Measurements from ENCODE around the gene FILIP1. TPM values are rescaled to one million over a fixed set of nuclear protein-coding genes. Genes with fewer than 3 reads are reported as not detected.
"Not testable (repeated sequence)": the region's sequence is repeated elsewhere in the genome, so short reads cannot be mapped to it uniquely, and the experiment has no call there.

FILIP1 gene
- total RNA-seq, 2 experiments from 2014 or later, result not detected

GRCh38 chr6:75438013-75438431 is 55.6 kb downstream of the FILIP1 start:
- H3K27me3 Mint-ChIP-seq (ENCODE audit: low read depth), result peaks cover 8% of the 10 kb centered on the region
- CTCF ChIA-PET, result no interaction called here
- no peaks in the 10 kb centered on the region for H3K9me3 Mint-ChIP-seq
- H3K27ac Mint-ChIP-seq, result no peak overlapping the region
- no peak overlapping the region for H3K4me3 Mint-ChIP-seq
- H3K36me3 Mint-ChIP-seq (ENCODE audit: low read depth), result no peaks in the 10 kb centered on the region
- H3K4me1 Mint-ChIP-seq (ENCODE audit: low read depth), result no peaks in the 10 kb centered on the region
- intact Hi-C loops (cut with micrococcal nuclease), result no loop called here
- DNase-seq, result no peak

- no peak overlapping the region for H3K4me3 Mint-ChIP-seq
- CTCF ChIA-PET, result no interaction called here
Measured at GRCh38 chr6:75437421-75437891, 56.1 kb downstream of the FILIP1 start.

DNA sequence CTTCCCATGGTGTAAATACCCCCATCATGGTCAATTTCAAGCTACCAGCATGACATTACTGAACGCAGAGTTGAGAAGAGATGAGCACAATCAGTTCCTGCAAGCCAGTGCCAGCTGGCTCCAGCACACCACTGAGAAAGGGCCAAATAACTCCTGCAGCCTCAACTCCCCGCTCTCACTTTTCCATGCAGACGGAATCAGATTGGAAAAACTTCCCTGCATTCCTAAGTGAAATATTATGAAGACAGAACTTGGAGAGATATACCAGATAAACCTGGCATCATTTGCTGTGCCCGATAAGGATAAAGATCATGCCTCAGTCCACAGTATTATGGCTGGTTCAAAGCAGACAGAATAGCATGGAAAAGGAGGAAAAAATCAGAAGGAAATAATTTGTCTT is 56.7 kb downstream of the FILIP1 start:
- H3K4me1 Mint-ChIP-seq (ENCODE audit: low read depth), result no peaks in the 10 kb centered on the region
- no peak overlapping the region for H3K4me3 Mint-ChIP-seq
- CTCF ChIA-PET, result interaction anchor here (0.5 to 0.6 kb wide), 2 partner anchors 51 to 129 kb away, joined by 3 read pairs; no protein-coding TSS in a partner anchor
- peaks cover 10% of the 10 kb centered on the region for H3K27me3 Mint-ChIP-seq (ENCODE audit: low read depth)
- H3K36me3 Mint-ChIP-seq (ENCODE audit: low read depth), result no peaks in the 10 kb centered on the region
- H3K9me3 Mint-ChIP-seq, result no peaks in the 10 kb centered on the region
- no peak overlapping the region for H3K27ac Mint-ChIP-seq
- intact Hi-C loops (cut with micrococcal nuclease), result no loop called here
- DNase-seq, result no peak

More at GRCh38 chr6:75437421-75437891, 56.1 kb downstream of the FILIP1 start:
- no peaks in the 10 kb centered on the region for H3K9me3 Mint-ChIP-seq
- no peak for DNase-seq
- intact Hi-C loops (cut with micrococcal nuclease), result no loop called here
- no peaks in the 10 kb centered on the region for H3K36me3 Mint-ChIP-seq (ENCODE audit: low read depth)
- H3K4me1 Mint-ChIP-seq (ENCODE audit: low read depth), result no peaks in the 10 kb centered on the region
- peaks cover 8% of the 10 kb centered on the region for H3K27me3 Mint-ChIP-seq (ENCODE audit: low read depth)
- H3K27ac Mint-ChIP-seq, result no peak overlapping the region

GRCh38 chr6:75432809-75433208 is 60.8 kb downstream of the FILIP1 start:
- intact Hi-C loops (cut with micrococcal nuclease); H3K4me3 Mint-ChIP-seq; H3K27me3 Mint-ChIP-seq (ENCODE audit: low read depth): not testable (repeated sequence)

GRCh38 chr6:75431379-75431778 is 62.2 kb downstream of the FILIP1 start:
- no peak for DNase-seq
- intact Hi-C loops (cut with micrococcal nuclease), result no loop called here
- CTCF ChIA-PET, result no interaction called here

More at GRCh38 chr6:75432809-75433208, 60.8 kb downstream of the FILIP1 start:
- H3K4me1 Mint-ChIP-seq (ENCODE audit: low read depth); DNase-seq; H3K9me3 Mint-ChIP-seq; CTCF ChIA-PET; H3K27ac Mint-ChIP-seq; H3K36me3 Mint-ChIP-seq (ENCODE audit: low read depth): not testable (repeated sequence)

GRCh38 chr6:75430631-75431325 is 62.8 kb downstream of the FILIP1 start:
- H3K9me3 Mint-ChIP-seq, result peaks cover 2% of the 10 kb centered on the region
- no peak overlapping the region for H3K27ac Mint-ChIP-seq
- no peak overlapping the region for H3K4me3 Mint-ChIP-seq
- CTCF ChIA-PET, result no interaction called here
- DNase-seq, result no peak
- H3K27me3 Mint-ChIP-seq (ENCODE audit: low read depth), result peaks cover 5% of the 10 kb centered on the region
- H3K4me1 Mint-ChIP-seq (ENCODE audit: low read depth), result peaks cover 3% of the 10 kb centered on the region
- intact Hi-C loops (cut with micrococcal nuclease), result no loop called here
- H3K36me3 Mint-ChIP-seq (ENCODE audit: low read depth), result no peaks in the 10 kb centered on the region

More at GRCh38 chr6:75431379-75431778, 62.2 kb downstream of the FILIP1 start:
- Mint-ChIP-seq H3K27me3 (ENCODE audit: low read depth) (peaks cover 6% of the 10 kb centered on the region), H3K4me3 (no peak overlapping the region), H3K27ac (no peak overlapping the region), H3K9me3 (peaks cover 2% of the 10 kb centered on the region), H3K36me3 (ENCODE audit: low read depth) (no peaks in the 10 kb centered on the region), H3K4me1 (ENCODE audit: low read depth) (peaks cover 3% of the 10 kb centered on the region)

DNA sequence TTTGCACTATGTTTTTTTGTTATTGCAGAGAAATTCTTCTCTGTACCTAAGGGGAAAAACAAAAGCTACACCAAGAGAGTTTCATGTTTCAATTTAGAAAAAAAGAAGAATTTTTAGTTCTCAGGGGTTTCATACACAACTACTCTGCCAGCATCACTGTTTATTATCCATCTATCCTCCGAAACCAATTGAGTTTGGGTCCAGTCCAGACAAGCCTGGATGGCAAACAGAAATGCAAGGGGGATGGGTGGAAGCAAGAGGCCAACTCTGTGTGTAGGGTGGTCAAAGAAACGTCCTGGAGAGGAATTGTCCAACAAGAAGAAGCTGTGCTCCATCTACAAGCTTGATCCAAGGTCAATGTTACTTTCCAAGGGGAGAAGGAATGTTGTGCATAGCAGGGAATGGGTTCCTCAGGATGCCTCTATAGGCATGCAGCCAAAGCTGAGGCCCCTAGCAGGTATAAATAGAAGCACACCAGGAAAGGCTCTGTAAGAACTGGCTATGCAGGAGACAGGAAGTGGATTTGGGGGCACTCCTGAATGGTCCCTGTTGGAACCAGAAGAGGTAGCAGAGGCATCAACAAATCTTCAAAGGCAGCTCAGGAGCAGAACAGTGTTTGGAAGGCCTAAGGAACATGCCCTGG is 64.4 kb downstream of the FILIP1 start:
- intact Hi-C loops (cut with micrococcal nuclease), result no loop called here
- Mint-ChIP-seq H3K27me3 (ENCODE audit: low read depth) (peaks cover 2% of the 10 kb centered on the region), H3K27ac (no peak overlapping the region), H3K36me3 (ENCODE audit: low read depth) (no peaks in the 10 kb centered on the region), H3K4me1 (ENCODE audit: low read depth) (peaks cover 14% of the 10 kb centered on the region), H3K9me3 (peaks cover 2% of the 10 kb centered on the region), H3K4me3 (no peak overlapping the region)
- no peak for DNase-seq
- CTCF ChIA-PET, result no interaction called here

DNA sequence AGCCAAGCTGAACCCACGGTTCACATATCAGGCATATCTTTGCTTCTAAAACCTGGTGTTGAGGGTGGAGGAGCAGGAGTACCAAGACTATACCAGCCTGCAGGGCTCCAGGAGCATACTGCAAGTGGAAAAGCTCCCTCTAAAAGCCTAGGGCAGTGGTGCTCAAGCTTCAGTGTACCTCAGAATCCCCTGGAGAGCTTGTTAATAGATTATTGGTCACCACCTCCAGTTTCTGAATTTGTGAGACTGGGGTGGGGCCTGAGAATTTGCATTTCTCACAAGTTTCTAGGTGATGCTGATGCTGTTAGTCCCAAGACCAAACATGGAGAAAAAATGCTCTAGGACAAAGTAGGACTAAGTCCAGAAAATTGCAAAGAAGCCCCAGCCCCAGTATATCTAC is 65.4 kb downstream of the FILIP1 start:
- Mint-ChIP-seq H3K36me3 (ENCODE audit: low read depth) (no peaks in the 10 kb centered on the region), H3K4me1 (ENCODE audit: low read depth) (peaks cover 14% of the 10 kb centered on the region), H3K27me3 (ENCODE audit: low read depth) (peaks cover 2% of the 10 kb centered on the region), H3K27ac (no peak overlapping the region), H3K4me3 (no peak overlapping the region), H3K9me3 (peaks cover 2% of the 10 kb centered on the region)
- CTCF ChIA-PET, result no interaction called here
- intact Hi-C loops (cut with micrococcal nuclease), result no loop called here
- no peak for DNase-seq

DNA sequence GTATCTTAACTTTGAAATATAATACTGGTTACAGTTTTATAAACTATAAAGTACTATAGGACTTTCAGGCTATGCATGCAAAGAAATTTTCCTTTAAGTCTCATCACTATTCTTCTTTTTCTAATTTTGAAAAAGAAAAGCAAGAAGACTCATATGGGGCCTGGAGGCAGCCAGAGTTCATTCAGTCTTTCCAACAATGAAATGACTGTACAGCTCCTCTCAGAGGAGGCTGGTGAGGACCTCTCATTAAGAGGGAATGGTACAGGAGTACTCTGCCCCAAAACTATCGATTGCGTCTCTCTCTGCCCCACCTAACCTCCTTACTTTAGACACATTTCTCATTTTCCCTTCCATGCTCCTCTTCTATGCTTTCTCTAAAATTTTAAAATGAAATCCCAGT is 66.3 kb downstream of the FILIP1 start:
- Mint-ChIP-seq H3K27me3 (ENCODE audit: low read depth) (peaks cover 2% of the 10 kb centered on the region), H3K9me3 (peaks cover 2% of the 10 kb centered on the region), H3K4me1 (ENCODE audit: low read depth) (peaks cover 14% of the 10 kb centered on the region), H3K4me3 (no peak overlapping the region), H3K27ac (no peak overlapping the region), H3K36me3 (ENCODE audit: low read depth) (no peaks in the 10 kb centered on the region)
- CTCF ChIA-PET, result no interaction called here
- no peak for DNase-seq
- intact Hi-C loops (cut with micrococcal nuclease), result no loop called here

GRCh38 chr6:75424618-75425548 is 68.7 kb downstream of the FILIP1 start:
- Mint-ChIP-seq H3K27ac (no peak overlapping the region), H3K36me3 (ENCODE audit: low read depth) (no peaks in the 10 kb centered on the region), H3K4me3 (no peak overlapping the region), H3K9me3 (no peaks in the 10 kb centered on the region), H3K27me3 (ENCODE audit: low read depth) (no peaks in the 10 kb centered on the region), H3K4me1 (ENCODE audit: low read depth) (peaks cover 14% of the 10 kb centered on the region)
- intact Hi-C loops (cut with micrococcal nuclease), result no loop called here
- DNase-seq, result peak; percentile 5
- CTCF ChIA-PET, result no interaction called here

GRCh38 chr6:75423386-75423785 is 70.2 kb downstream of the FILIP1 start:
- Mint-ChIP-seq H3K9me3 (no peaks in the 10 kb centered on the region), H3K4me3 (no peak overlapping the region), H3K27ac (no peak overlapping the region), H3K36me3 (ENCODE audit: low read depth) (no peaks in the 10 kb centered on the region), H3K4me1 (ENCODE audit: low read depth) (peaks cover 14% of the 10 kb centered on the region), H3K27me3 (ENCODE audit: low read depth) (no peaks in the 10 kb centered on the region)
- intact Hi-C loops (cut with micrococcal nuclease), result no loop called here
- CTCF ChIA-PET, result no interaction called here
- no peak for DNase-seq

- no peak for DNase-seq
- H3K27me3 Mint-ChIP-seq (ENCODE audit: low read depth), result peaks cover 7% of the 10 kb centered on the region
- no peak overlapping the region for H3K4me3 Mint-ChIP-seq
- CTCF ChIA-PET, result no interaction called here
- no peaks in the 10 kb centered on the region for H3K36me3 Mint-ChIP-seq (ENCODE audit: low read depth)
- no peak overlapping the region for H3K27ac Mint-ChIP-seq
- H3K4me1 Mint-ChIP-seq (ENCODE audit: low read depth), result peaks cover 11% of the 10 kb centered on the region
- intact Hi-C loops (cut with micrococcal nuclease), result no loop called here
- H3K9me3 Mint-ChIP-seq, result no peaks in the 10 kb centered on the region
Measured at GRCh38 chr6:75422024-75422639, 71.5 kb downstream of the FILIP1 start.

Data from activated naive CD4-positive, alpha-beta T cell treated with anti-CD3 and anti-CD28 coated beads for 36 hours (primary cell).